ENCODE measurements around the gene FARS2.

DNA sequence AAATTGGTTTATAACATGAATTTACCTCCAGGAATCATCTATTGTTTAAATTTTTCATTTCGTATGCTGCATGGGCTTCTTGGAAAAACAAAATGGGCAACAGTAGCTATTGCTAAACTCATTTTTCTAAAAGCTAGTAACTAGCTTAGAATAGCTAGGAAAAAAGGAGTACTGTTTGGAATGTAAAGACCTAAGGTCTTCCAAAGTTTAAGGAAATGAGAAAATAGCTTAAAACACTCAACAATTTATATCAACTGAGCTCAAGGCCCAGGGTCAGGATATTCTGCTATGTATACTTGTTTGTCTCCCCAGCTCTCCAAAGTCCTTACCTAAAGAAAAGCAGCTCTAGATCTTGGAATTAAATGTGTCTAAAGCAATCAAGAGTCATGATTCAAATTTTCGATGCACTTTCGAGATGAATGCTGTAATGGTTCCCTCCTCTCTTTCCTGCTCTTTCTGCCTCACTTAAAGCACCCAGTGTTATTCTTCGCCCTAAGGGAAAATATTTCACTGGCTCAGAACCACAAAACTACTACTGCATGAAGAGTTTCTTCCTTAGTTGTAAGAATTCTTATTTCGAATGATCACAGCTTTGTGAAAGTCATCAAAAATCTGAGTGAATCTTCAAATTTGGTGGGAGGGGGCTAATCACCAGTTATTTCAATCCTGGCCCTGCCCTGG is 42.2 kb upstream of the FARS2 start:
- TF ChIP-seq, protein P1, sequence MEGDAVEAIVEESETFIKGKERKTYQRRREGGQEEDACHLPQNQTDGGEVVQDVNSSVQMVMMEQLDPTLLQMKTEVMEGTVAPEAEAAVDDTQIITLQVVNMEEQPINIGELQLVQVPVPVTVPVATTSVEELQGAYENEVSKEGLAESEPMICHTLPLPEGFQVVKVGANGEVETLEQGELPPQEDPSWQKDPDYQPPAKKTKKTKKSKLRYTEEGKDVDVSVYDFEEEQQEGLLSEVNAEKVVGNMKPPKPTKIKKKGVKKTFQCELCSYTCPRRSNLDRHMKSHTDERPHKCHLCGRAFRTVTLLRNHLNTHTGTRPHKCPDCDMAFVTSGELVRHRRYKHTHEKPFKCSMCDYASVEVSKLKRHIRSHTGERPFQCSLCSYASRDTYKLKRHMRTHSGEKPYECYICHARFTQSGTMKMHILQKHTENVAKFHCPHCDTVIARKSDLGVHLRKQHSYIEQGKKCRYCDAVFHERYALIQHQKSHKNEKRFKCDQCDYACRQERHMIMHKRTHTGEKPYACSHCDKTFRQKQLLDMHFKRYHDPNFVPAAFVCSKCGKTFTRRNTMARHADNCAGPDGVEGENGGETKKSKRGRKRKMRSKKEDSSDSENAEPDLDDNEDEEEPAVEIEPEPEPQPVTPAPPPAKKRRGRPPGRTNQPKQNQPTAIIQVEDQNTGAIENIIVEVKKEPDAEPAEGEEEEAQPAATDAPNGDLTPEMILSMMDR (IDR thresholded peaks at IDR 0.05) = no peak
- TF ChIP-seq POLR2A (IDR thresholded peaks at IDR 0.05; ENCODE audit: low read depth) = no peak
